ENCODE results near the gene GABBR1. TPM values are rescaled to one million over a fixed set of nuclear protein-coding genes. Genes with fewer than 3 reads are reported as not detected.

Gene GABBR1
- polyA plus RNA-seq, 1 of the 3 experiments (the other 2 are of a cell fraction), result 26.8 TPM

DNA sequence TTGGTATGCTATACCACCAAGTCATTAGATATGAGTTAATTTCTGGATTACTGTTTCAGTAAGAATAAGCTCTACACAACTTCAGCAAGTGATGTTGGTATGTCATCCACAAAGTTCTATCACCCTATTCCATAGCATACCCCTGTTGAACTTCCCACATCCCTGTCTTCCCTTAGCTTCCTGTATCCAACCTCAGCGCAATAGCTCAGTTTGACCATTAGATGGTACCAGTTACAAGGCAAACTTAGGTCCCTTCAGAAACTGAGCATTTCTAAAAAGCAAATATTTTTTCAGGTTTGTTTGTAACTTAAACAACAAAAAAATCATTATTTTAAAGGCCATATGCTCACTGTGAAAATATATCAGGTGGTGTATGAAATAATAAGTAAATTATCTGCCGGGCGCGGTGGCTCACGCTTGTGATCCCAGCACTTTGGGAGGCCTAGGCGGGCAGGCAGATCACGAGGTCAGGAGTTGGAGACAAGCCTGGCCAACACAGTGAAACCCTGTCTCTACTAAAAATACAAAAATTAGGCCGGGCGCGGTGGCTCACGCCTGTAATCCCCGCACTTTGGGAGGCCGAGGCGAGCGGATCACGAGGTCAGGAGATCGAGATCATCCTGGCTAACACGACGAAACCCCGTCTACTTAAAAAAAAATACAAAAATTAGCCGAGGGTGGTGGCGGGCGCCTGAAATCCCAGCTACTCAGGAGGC, 15.1 kb upstream of the GABBR1 start:
- Histone ChIP-seq H3K4me1 (ENCODE audit: control insufficient read depth in 1 of 2, insufficient read depth in 2 of 2, low read depth in 1 of 2, low read length in 1 of 2) (peaks cover 0 to 7% of the 10 kb centered on the region in 2 experiments; a peak in 1 of 4 replicates), H3F3A (replicated peaks; ENCODE audit: insufficient read depth) (no peaks in the 10 kb centered on the region), H3K79me2 (ENCODE audit: insufficient read depth) (no peaks in the 10 kb centered on the region), H3K36me3 (replicated peaks in 1 of 2; ENCODE audit: control insufficient read depth in 1 of 2, insufficient read depth in 2 of 2, low read length in 1 of 2) (no peaks in the 10 kb centered on the region), H2AFZ (ENCODE audit: low read depth) (no peak overlapping the region), H3K4me2 (no peak overlapping the region), H3K4me3 (ENCODE audit: low read depth in 2 of 2, low read length in 1 of 2) (no peak overlapping the region), H3K27me3 (ENCODE audit: insufficient read depth) (no peaks in the 10 kb centered on the region), H3K9me2 (no peaks in the 10 kb centered on the region), H3K9me3 (no peaks in the 10 kb centered on the region), H3K27ac (ENCODE audit: low read depth in 2 of 2, low read length in 1 of 2) (no peak overlapping the region), H4K20me1 (ENCODE audit: insufficient read depth) (no peaks in the 10 kb centered on the region), H3K9ac (no peak overlapping the region)
- WGBS (ENCODE audit: low lambda C conversion rate), result 88% methylated on average over 23 of the region's 23 CpGs
- TF ChIP-seq RFX5 (IDR thresholded peaks at IDR 0.05; ENCODE audit: low read length) (peak; percentile 67), SMC3 (IDR thresholded peaks at IDR 0.05; ENCODE audit: low read depth, low read length) (peak; percentile 39; the same call in 1 of the 2 replicates), RAD21 (IDR thresholded peaks at IDR 0.05; ENCODE audit: low read length) (peak; percentile 69), EP300 (IDR thresholded peaks at IDR 0.05; ENCODE audit: borderline replicate concordance in 1 of 2, low read depth in 1 of 2, low read length in 1 of 2) (no peak)
- TF ChIP-seq, protein P1, sequence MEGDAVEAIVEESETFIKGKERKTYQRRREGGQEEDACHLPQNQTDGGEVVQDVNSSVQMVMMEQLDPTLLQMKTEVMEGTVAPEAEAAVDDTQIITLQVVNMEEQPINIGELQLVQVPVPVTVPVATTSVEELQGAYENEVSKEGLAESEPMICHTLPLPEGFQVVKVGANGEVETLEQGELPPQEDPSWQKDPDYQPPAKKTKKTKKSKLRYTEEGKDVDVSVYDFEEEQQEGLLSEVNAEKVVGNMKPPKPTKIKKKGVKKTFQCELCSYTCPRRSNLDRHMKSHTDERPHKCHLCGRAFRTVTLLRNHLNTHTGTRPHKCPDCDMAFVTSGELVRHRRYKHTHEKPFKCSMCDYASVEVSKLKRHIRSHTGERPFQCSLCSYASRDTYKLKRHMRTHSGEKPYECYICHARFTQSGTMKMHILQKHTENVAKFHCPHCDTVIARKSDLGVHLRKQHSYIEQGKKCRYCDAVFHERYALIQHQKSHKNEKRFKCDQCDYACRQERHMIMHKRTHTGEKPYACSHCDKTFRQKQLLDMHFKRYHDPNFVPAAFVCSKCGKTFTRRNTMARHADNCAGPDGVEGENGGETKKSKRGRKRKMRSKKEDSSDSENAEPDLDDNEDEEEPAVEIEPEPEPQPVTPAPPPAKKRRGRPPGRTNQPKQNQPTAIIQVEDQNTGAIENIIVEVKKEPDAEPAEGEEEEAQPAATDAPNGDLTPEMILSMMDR (IDR thresholded peaks at IDR 0.05), result peak; percentile 68
- TF ChIP-seq, protein P2, sequence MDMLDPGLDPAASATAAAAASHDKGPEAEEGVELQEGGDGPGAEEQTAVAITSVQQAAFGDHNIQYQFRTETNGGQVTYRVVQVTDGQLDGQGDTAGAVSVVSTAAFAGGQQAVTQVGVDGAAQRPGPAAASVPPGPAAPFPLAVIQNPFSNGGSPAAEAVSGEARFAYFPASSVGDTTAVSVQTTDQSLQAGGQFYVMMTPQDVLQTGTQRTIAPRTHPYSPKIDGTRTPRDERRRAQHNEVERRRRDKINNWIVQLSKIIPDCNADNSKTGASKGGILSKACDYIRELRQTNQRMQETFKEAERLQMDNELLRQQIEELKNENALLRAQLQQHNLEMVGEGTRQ (IDR thresholded peaks at IDR 0.05; ENCODE audit: borderline replicate concordance, low read depth, low read length), result no peak
- DNase-seq, result peak; percentile 55
- CTCF ChIA-PET, result interaction anchor here (0.6 to 8.1 kb wide), 12 partner anchors 8 to 609 kb away, joined by 3 to 120 read pairs (median 6); partner anchors contain the start of gene GABBR1
- POLR2A ChIA-PET, result interaction anchor here (1.5 kb wide), 1 partner anchor 15 kb away, joined by 3 read pairs; the partner anchor contains the start of gene GABBR1

DNA sequence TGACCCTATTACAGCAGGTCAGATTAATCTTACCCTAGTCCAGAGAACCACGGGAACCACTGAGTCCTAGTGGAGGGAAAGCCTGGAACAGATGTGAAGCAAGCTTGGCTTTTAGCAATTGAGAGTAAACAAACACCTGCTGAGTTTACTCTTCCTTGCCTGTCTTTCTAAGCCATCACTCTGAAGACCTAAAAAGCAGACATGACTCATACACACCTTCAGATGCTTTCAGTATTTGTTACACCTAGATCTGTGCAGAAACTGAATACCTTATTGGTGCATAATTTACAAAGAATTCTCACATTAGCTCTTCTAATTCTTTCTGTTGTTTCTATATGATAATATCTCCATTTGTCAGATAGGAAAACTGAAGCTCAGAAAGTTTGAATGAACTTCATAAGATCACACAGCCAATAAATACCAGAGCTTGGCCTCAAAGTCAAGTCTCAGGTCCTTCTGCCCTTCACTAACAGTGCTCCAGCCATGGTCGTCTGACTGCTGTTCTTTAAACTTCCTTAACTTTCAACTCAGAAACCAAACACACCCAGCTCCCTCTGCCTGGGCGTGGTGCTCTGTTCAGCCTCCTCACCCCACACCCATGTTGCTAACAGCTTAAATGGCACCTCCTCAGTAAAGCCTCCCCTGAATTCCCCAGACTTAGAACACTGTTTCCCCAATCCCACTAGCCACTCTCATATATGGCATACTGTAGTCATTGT, 8.6 kb upstream of the GABBR1 start:
- H3K4me1 ChIP-seq (ENCODE audit: control insufficient read depth in 1 of 2, insufficient read depth in 2 of 2, low read depth in 1 of 2, low read length in 1 of 2), result no peaks in the 10 kb centered on the region
- no peaks in the 10 kb centered on the region for H3K9me2 ChIP-seq
- 15% methylated on average over 3 of the region's 3 CpGs for WGBS (ENCODE audit: low lambda C conversion rate)
- H3F3A ChIP-seq (replicated peaks; ENCODE audit: insufficient read depth), result no peaks in the 10 kb centered on the region
- DNase-seq, result no peak
- H3K9me3 ChIP-seq, result no peaks in the 10 kb centered on the region
- no peaks in the 10 kb centered on the region for H3K79me2 ChIP-seq (ENCODE audit: insufficient read depth)
- H2AFZ ChIP-seq (ENCODE audit: low read depth), result no peak overlapping the region
- ChIA-PET CTCF (interaction anchor here (1.2 to 11.5 kb wide), 3 partner anchors 8 to 30 kb away, joined by 3 to 106 read pairs (median 9); partner anchors contain the start of gene GABBR1), POLR2A (no interaction called here)
- no peaks in the 10 kb centered on the region for H3K36me3 ChIP-seq (replicated peaks in 1 of 2; ENCODE audit: control insufficient read depth in 1 of 2, insufficient read depth in 2 of 2, low read length in 1 of 2)
- no peaks in the 10 kb centered on the region for H4K20me1 ChIP-seq (ENCODE audit: insufficient read depth)
- H3K9ac ChIP-seq, result no peak overlapping the region
- H3K27ac ChIP-seq (ENCODE audit: low read depth in 2 of 2, low read length in 1 of 2), result no peak overlapping the region
- no peak overlapping the region for H3K4me2 ChIP-seq
- peaks cover 3% of the 10 kb centered on the region; the same call in 1 of the 2 replicates for H3K27me3 ChIP-seq (ENCODE audit: insufficient read depth)
- no peak overlapping the region for H3K4me3 ChIP-seq (ENCODE audit: low read depth in 2 of 2, low read length in 1 of 2)
- TF ChIP-seq MXI1 (IDR thresholded peaks at IDR 0.05; ENCODE audit: low read depth, low read length) (no peak), GATA2 (CRISPR knock-in tag; IDR thresholded peaks at IDR 0.05) (no peak), TEAD4 (IDR thresholded peaks at IDR 0.05; ENCODE audit: borderline replicate concordance, insufficient read depth) (no peak), MEF2A (IDR thresholded peaks at IDR 0.05; ENCODE audit: borderline replicate concordance, low read depth) (no peak)
- TF ChIP-seq, protein P3, sequence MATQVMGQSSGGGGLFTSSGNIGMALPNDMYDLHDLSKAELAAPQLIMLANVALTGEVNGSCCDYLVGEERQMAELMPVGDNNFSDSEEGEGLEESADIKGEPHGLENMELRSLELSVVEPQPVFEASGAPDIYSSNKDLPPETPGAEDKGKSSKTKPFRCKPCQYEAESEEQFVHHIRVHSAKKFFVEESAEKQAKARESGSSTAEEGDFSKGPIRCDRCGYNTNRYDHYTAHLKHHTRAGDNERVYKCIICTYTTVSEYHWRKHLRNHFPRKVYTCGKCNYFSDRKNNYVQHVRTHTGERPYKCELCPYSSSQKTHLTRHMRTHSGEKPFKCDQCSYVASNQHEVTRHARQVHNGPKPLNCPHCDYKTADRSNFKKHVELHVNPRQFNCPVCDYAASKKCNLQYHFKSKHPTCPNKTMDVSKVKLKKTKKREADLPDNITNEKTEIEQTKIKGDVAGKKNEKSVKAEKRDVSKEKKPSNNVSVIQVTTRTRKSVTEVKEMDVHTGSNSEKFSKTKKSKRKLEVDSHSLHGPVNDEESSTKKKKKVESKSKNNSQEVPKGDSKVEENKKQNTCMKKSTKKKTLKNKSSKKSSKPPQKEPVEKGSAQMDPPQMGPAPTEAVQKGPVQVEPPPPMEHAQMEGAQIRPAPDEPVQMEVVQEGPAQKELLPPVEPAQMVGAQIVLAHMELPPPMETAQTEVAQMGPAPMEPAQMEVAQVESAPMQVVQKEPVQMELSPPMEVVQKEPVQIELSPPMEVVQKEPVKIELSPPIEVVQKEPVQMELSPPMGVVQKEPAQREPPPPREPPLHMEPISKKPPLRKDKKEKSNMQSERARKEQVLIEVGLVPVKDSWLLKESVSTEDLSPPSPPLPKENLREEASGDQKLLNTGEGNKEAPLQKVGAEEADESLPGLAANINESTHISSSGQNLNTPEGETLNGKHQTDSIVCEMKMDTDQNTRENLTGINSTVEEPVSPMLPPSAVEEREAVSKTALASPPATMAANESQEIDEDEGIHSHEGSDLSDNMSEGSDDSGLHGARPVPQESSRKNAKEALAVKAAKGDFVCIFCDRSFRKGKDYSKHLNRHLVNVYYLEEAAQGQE (IDR thresholded peaks at IDR 0.05; ENCODE audit: low read depth, low read length), result no peak
- TF ChIP-seq, protein P1 (IDR thresholded peaks at IDR 0.05), result no peak
- TF ChIP-seq, protein P4, sequence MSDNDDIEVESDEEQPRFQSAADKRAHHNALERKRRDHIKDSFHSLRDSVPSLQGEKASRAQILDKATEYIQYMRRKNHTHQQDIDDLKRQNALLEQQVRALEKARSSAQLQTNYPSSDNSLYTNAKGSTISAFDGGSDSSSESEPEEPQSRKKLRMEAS (IDR thresholded peaks at IDR 0.05; ENCODE audit: low read depth), result no peak
